Mucosa of stomach (tissue), 1 donor: ENCODE data around the gene HS3ST2.
"Not testable (repeated sequence)": the region's sequence is repeated elsewhere in the genome, so short reads cannot be mapped to it uniquely, and the experiment has no call there.

Source experiments
- H3K27me3 ChIP-seq: one replicate; pipeline ENCODE4 v1.7.0; 2013; ENCODE audit warnings: mild to moderate bottlenecking, low read length; ENCODE audit not compliant: control insufficient read depth, insufficient read depth
- H3K36me3 ChIP-seq: one replicate; pipeline ENCODE4 v1.7.0; 2013; ENCODE audit warnings: low read length; ENCODE audit not compliant: control insufficient read depth, insufficient read depth
- H3K4me1 ChIP-seq: one replicate; pipeline ENCODE4 v1.7.0; 2013; ENCODE audit warnings: mild to moderate bottlenecking, low read length; ENCODE audit not compliant: control insufficient read depth, insufficient read depth
- H3K4me3 ChIP-seq: one replicate; pipeline ENCODE4 v1.7.0; 2013; ENCODE audit warnings: low read length
- H3K9ac ChIP-seq: one replicate; pipeline ENCODE4 v1.7.0; 2013; ENCODE audit warnings: mild to moderate bottlenecking, low read length, moderate library complexity
- H3K9me3 ChIP-seq: one replicate; pipeline ENCODE4 v1.7.0; 2013; ENCODE audit warnings: mild to moderate bottlenecking, low read length, moderate library complexity; ENCODE audit not compliant: control insufficient read depth
- donor health status: Pancreatic carcinoma.

HS3ST2 gene

GRCh38 chr16:22926105-22926751 is 112.3 kb downstream of the HS3ST2 start:
- Histone ChIP-seq H3K9me3 (no peaks in the 10 kb centered on the region), H3K9ac (no peak overlapping the region), H3K27me3 (peaks cover 6% of the 10 kb centered on the region), H3K36me3 (no peaks in the 10 kb centered on the region), H3K4me3 (no peak overlapping the region), H3K4me1 (no peaks in the 10 kb centered on the region)

DNA sequence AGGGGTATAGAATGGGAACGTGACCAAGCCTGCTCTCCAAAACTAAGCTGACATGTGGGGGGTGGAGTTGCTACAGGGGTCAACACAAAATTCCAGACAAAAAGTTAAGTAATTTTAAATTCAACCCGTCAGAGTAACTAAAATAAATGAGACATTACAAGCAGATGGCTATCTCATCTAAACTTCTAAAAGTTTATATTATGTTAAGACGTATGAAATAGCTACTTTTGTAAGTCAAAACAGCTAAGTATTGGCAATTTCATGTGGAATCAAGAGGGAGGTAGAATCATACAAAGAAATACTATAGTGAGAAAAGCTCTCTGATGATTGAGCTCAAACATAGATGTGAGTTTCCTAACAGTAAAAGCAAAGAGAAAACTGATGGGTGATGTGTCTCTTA is 113.3 kb downstream of the HS3ST2 start:
- Histone ChIP-seq H3K9me3 (no peaks in the 10 kb centered on the region), H3K27me3 (peaks cover 3% of the 10 kb centered on the region), H3K4me1 (no peaks in the 10 kb centered on the region), H3K4me3 (no peak overlapping the region), H3K36me3 (no peaks in the 10 kb centered on the region), H3K9ac (no peak overlapping the region)

DNA sequence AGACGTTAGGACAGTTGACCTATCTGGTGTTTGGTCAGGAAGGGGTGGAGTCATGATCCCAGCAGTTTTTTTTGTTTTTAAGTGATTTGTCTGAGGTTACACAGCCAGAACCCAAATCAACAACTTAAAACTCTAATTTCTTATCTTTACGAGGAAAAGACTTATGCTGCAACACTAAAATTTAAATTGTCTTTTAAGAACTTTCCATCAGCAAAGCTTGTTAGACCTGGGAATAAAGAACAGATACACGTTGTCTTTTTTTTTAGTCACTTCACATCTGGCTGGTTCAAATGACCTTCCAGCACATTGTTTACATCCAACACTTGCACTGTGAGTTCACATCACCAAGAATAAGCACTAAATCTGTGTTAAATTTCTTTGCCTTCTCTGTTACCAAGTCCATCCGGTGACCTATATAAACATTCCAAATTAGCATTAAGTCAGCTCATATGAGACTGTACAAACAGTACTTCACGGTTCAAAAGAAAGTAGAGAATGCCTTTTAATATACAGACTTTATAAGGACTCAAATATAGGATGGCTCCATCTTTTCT is 115.0 kb downstream of the HS3ST2 start:
- H3K4me3 ChIP-seq, result no peak overlapping the region
- H3K9me3 ChIP-seq, result no peaks in the 10 kb centered on the region
- peaks cover 8% of the 10 kb centered on the region for H3K27me3 ChIP-seq
- no peaks in the 10 kb centered on the region for H3K4me1 ChIP-seq
- H3K36me3 ChIP-seq, result no peaks in the 10 kb centered on the region
- H3K9ac ChIP-seq, result no peak overlapping the region

GRCh38 chr16:22929461-22929860 is 115.5 kb downstream of the HS3ST2 start:
- H3K4me3 ChIP-seq, result no peak overlapping the region
- no peaks in the 10 kb centered on the region for H3K36me3 ChIP-seq
- H3K9me3 ChIP-seq, result no peaks in the 10 kb centered on the region
- H3K9ac ChIP-seq, result no peak overlapping the region
- peaks cover 8% of the 10 kb centered on the region for H3K27me3 ChIP-seq
- H3K4me1 ChIP-seq, result no peaks in the 10 kb centered on the region

GRCh38 chr16:22932032-22932771 is 118.2 kb downstream of the HS3ST2 start:
- Histone ChIP-seq H3K4me3 (no peak overlapping the region), H3K4me1 (no peaks in the 10 kb centered on the region), H3K9me3 (no peaks in the 10 kb centered on the region), H3K27me3 (peaks cover 5% of the 10 kb centered on the region), H3K9ac (no peak overlapping the region), H3K36me3 (no peaks in the 10 kb centered on the region)

DNA sequence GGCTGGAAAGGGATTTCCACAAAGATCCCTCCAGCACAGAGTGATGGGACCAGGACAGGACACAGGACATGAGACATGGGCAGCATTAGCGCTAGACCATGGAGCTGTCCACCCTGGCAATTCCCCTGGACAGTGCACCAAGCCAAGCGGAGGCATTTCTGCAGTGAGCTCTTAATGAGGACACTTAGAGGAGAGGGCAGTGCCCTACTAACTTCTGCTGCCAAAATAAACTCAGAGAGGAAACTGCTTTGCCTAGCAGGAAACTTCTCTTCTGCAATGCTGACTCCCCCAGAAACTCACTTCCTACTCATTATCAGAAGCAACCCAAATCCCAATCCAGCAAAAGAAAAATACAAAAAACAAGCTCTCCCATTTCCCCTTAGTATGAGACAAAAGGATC is 119.2 kb downstream of the HS3ST2 start:
- Histone ChIP-seq H3K9ac (no peak overlapping the region), H3K36me3 (no peaks in the 10 kb centered on the region), H3K4me3 (no peak overlapping the region), H3K27me3 (peaks cover 5% of the 10 kb centered on the region), H3K9me3 (no peaks in the 10 kb centered on the region), H3K4me1 (no peaks in the 10 kb centered on the region)

GRCh38 chr16:22934786-22935185 is 120.8 kb downstream of the HS3ST2 start:
- no peaks in the 10 kb centered on the region for H3K9me3 ChIP-seq
- no peaks in the 10 kb centered on the region for H3K36me3 ChIP-seq
- H3K4me3 ChIP-seq, result no peak overlapping the region
- H3K9ac ChIP-seq, result no peak overlapping the region
- H3K27me3 ChIP-seq, result peaks cover 5% of the 10 kb centered on the region
- H3K4me1 ChIP-seq, result no peaks in the 10 kb centered on the region

GRCh38 chr16:22937169-22937568 is 123.2 kb downstream of the HS3ST2 start:
- H3K9me3 ChIP-seq, result no peaks in the 10 kb centered on the region
- H3K4me1 ChIP-seq, result no peaks in the 10 kb centered on the region
- no peak overlapping the region for H3K4me3 ChIP-seq
- H3K36me3 ChIP-seq, result no peaks in the 10 kb centered on the region
- no peak overlapping the region for H3K9ac ChIP-seq
- peaks cover 10% of the 10 kb centered on the region for H3K27me3 ChIP-seq

GRCh38 chr16:22938647-22939046 is 124.7 kb downstream of the HS3ST2 start:
- no peak overlapping the region for H3K4me3 ChIP-seq
- no peak overlapping the region for H3K9ac ChIP-seq
- no peaks in the 10 kb centered on the region for H3K4me1 ChIP-seq
- no peaks in the 10 kb centered on the region for H3K9me3 ChIP-seq
- H3K27me3 ChIP-seq, result peaks cover 12% of the 10 kb centered on the region
- H3K36me3 ChIP-seq, result no peaks in the 10 kb centered on the region

DNA sequence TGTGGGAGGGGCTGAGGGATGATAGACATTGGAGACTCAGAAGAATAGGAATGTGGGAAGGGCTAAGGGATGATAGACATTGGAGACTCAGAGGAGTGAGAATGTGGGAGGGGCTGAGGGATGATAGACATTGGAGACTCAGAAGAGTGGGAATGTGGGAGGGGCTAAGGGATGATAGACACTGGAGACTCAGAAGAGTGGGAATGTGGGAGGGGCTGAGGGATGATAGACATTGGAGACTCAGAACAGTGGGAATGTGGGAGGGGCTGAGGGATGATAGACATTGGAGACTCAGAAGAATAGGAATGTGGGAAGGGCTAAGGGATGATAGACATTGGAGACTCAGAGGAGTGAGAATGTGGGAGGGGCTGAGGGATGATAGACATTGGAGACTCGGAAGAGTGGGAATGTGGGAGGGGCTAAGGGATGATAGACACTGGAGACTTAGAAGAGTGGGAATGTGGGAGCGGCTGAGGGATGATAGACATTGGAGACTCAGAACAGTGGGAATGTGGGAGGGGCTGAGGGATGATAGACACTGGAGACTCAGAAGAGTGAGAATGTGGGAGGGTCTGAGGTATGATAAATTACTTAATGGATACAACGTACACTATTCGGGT is 125.9 kb downstream of the HS3ST2 start:
- not testable (repeated sequence) for H3K4me3 ChIP-seq, H3K9me3 ChIP-seq, H3K9ac ChIP-seq, H3K36me3 ChIP-seq, H3K4me1 ChIP-seq
- peaks cover 12% of the 10 kb centered on the region for H3K27me3 ChIP-seq

- no peak overlapping the region for H3K9ac ChIP-seq
- peaks cover 12% of the 10 kb centered on the region for H3K27me3 ChIP-seq
- H3K9me3 ChIP-seq, result no peaks in the 10 kb centered on the region
Observed at GRCh38 chr16:22941970-22942501, 128.1 kb downstream of the HS3ST2 start.

DNA sequence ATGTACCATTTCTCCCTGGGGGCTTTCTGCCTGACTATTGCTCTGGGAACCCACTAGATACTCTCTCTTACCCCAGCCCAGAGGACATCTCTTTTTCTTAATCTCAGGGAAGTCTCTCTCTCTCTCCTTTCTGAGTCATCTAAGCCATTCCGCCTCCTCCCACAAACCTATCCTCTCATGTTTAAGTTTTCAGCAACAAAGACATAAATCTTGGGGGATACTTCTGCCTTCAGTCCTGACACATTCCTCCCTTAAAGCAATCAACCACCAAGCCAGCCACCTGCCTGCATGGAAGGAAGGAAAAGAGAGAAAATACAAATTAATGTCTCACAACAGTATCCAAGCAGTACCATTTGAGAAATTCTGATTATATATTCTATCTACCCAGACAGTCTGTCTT is 128.8 kb downstream of the HS3ST2 start:
- H3K27me3 ChIP-seq, result peaks cover 14% of the 10 kb centered on the region
- no peaks in the 10 kb centered on the region for H3K9me3 ChIP-seq
- H3K36me3 ChIP-seq, result no peaks in the 10 kb centered on the region
- no peak overlapping the region for H3K9ac ChIP-seq
- H3K4me3 ChIP-seq, result no peak overlapping the region
- H3K4me1 ChIP-seq, result no peaks in the 10 kb centered on the region

More at GRCh38 chr16:22941970-22942501, 128.1 kb downstream of the HS3ST2 start:
- H3K36me3 ChIP-seq, result no peaks in the 10 kb centered on the region
- H3K4me3 ChIP-seq, result no peak overlapping the region
- no peaks in the 10 kb centered on the region for H3K4me1 ChIP-seq
